ENCODE measurements around the gene CD84.
"Not testable (repeated sequence)": the region's sequence is repeated elsewhere in the genome, so short reads cannot be mapped to it uniquely, and the experiment has no call there.

The CD84 gene

DNA sequence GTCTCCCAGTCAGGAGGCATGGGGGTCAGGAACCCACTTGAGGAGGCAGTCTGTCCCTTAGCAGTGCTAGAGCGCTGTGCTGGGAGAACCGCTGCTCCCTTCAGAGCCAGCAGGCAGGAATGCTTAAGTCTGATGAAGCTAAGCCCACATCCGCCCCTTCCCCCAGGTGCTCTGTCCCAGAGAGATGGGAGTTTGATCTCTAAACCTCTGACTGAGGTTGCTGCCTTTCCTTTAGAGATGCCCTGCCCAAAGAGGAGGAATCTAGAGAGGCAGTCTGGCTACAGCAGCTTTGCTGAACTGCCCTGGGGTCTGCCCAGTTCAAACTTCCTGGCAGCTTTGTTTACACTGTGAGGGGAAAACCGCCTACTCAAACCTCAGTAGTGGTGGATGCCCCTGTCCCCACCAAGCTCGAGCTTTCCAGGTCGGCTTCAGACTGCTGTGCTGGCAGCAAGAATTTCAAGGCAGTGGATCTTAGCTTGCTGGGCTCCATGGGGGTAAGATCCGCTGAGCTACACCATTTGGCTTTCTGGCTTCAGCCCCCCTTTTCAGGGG lies 49.8 kb downstream of the CD84 start:
- H3K9me3 ChIP-seq (ENCODE audit: control insufficient read depth, insufficient read depth, low read length); H3K4me1 ChIP-seq (ENCODE audit: control insufficient read depth, insufficient read depth, low read length); H3K27me3 ChIP-seq (ENCODE audit: control insufficient read depth, insufficient read depth, low read length); H3K4me3 ChIP-seq (ENCODE audit: low read length); H3K27ac ChIP-seq (ENCODE audit: low read length); H3K36me3 ChIP-seq (ENCODE audit: control insufficient read depth, insufficient read depth, low read length); DNase-seq (ENCODE audit: low read depth, low spot score): not testable (repeated sequence)
- no CpG with 5 or more reads among the region's 7 CpGs for WGBS (ENCODE audit: insufficient coverage, insufficient read length)

DNA sequence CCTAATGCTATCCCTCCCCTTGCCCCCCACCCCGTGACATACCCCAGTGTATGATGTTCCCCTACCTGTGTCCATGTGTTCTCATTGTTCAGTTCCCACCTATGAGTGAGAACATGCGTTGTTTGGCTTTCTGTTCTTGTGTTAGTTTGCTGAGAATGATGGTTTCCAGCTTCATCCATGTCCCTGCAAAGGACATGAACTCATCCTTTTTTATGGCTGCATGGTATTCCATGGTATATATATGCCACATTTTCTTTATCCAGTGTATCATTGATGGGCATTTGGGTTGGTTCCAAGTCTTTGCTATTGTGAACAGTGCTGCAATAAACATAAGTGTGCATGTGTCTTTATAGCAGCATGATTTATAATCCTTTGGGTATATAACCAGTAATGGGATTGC lies 55.5 kb downstream of the CD84 start:
- H3K4me3 ChIP-seq (ENCODE audit: low read length); H3K27me3 ChIP-seq (ENCODE audit: control insufficient read depth, insufficient read depth, low read length); H3K27ac ChIP-seq (ENCODE audit: low read length); DNase-seq (ENCODE audit: low read depth, low spot score); H3K4me1 ChIP-seq (ENCODE audit: control insufficient read depth, insufficient read depth, low read length); H3K36me3 ChIP-seq (ENCODE audit: control insufficient read depth, insufficient read depth, low read length); H3K9me3 ChIP-seq (ENCODE audit: control insufficient read depth, insufficient read depth, low read length): not testable (repeated sequence)
- WGBS (ENCODE audit: insufficient coverage, insufficient read length), result no CpG with 5 or more reads among the region's 2 CpGs

DNA sequence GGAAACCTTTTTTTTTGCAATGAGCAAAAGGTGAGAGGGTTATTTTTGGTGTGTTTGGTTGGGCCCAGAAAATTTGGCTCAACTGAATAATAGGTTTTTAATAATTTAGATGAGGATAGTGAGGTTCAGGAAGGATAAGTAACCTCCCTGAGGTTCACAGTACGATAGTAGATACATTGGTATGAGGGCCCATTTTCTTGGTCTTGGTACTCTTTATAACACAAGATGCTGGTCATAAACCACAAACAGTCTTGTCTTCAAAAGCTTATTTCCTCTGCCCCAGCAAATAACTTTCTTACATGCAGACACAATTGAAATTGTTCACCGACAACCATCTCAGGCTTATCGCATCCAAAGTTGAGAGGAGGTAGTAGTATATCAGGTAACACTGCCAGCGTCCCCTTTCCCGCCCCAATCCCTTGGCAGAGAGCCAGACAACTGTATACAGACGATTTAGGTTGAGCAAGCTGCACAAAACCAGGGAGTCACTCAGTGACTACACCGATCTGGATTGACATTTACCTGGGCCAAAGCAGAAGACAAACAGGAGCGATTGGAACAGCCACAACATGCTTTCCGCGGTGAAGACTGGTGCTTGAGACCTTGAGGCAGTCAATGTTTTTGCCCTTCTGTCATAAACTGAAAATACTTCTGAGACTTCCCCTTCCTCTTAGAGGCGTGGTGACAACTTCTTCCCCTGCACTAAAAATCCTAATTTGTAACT lies 56.5 kb downstream of the CD84 start, which contains the start of gene SLAMF6:
TSS of gene SLAMF6 (minus strand) at position 634 of the 724 bp plus-strand sequence. CDS start at position 571, 63 bp downstream.
- no CpG with 5 or more reads among the region's 11 CpGs for WGBS (ENCODE audit: insufficient coverage, insufficient read length)
- no peak for DNase-seq (ENCODE audit: low read depth, low spot score)
- Histone ChIP-seq H3K27me3 (ENCODE audit: control insufficient read depth, insufficient read depth, low read length) (no peaks in the 10 kb centered on the region), H3K36me3 (ENCODE audit: control insufficient read depth, insufficient read depth, low read length) (no peaks in the 10 kb centered on the region), H3K9me3 (ENCODE audit: control insufficient read depth, insufficient read depth, low read length) (no peaks in the 10 kb centered on the region), H3K4me3 (ENCODE audit: low read length) (no peak within 1 kb of the TSS), H3K27ac (ENCODE audit: low read length) (no peak within 1 kb of the TSS), H3K4me1 (ENCODE audit: control insufficient read depth, insufficient read depth, low read length) (no peaks in the 10 kb centered on the region; the same call in 1 of the 2 replicates)

DNA sequence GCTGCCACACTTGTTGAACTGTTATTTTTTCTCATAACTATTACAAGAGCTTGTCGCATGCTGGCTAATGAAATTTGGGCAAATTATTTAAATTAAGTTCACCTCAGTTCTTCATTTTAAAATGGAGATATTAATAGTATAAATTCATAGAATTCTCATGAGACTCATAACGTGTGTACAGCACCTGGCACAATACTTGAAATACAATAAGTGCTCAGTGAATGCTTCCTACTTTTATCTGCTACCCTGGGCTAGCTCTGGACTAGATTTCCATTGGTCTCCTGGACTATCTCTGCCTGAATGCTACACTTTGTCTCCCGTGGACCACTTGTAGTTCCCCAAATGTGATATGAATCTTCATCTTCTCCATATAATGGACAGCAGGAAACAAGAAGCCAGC lies 57.2 kb downstream of the CD84 start:
- Histone ChIP-seq H3K27me3 (ENCODE audit: control insufficient read depth, insufficient read depth, low read length) (no peaks in the 10 kb centered on the region), H3K4me3 (ENCODE audit: low read length) (no peak overlapping the region), H3K9me3 (ENCODE audit: control insufficient read depth, insufficient read depth, low read length) (no peaks in the 10 kb centered on the region), H3K36me3 (ENCODE audit: control insufficient read depth, insufficient read depth, low read length) (no peaks in the 10 kb centered on the region), H3K4me1 (ENCODE audit: control insufficient read depth, insufficient read depth, low read length) (no peaks in the 10 kb centered on the region; the same call in 1 of the 2 replicates), H3K27ac (ENCODE audit: low read length) (no peak overlapping the region)
- DNase-seq (ENCODE audit: low read depth, low spot score), result no peak
- WGBS (ENCODE audit: insufficient coverage, insufficient read length), result no CpG with 5 or more reads among the region's 3 CpGs

DNA sequence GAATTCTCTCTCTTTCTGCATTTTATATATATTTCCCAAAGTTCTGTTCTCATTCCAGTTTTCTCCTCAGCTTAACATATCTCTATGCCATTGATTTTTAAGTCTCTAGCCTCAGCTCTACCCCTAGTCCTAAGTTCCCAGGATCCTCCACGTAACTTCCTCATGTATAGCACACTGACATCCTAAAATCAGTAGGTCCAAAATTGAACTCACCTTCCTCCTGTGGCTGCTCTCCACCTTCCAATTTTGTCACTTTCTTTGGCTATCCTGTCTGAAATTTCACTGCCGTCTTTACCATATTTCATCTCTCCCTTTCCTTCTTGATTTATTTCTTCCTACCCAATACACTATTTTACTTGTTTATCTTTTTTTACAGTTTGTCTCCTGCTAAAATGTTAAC lies 57.7 kb downstream of the CD84 start:
- no peak overlapping the region for H3K27ac ChIP-seq (ENCODE audit: low read length)
- H3K36me3 ChIP-seq (ENCODE audit: control insufficient read depth, insufficient read depth, low read length), result no peaks in the 10 kb centered on the region
- no peak for DNase-seq (ENCODE audit: low read depth, low spot score)
- no peaks in the 10 kb centered on the region for H3K27me3 ChIP-seq (ENCODE audit: control insufficient read depth, insufficient read depth, low read length)
- no peaks in the 10 kb centered on the region; the same call in 1 of the 2 replicates for H3K4me1 ChIP-seq (ENCODE audit: control insufficient read depth, insufficient read depth, low read length)
- H3K4me3 ChIP-seq (ENCODE audit: low read length), result no peak overlapping the region
- H3K9me3 ChIP-seq (ENCODE audit: control insufficient read depth, insufficient read depth, low read length), result no peaks in the 10 kb centered on the region
- WGBS (ENCODE audit: insufficient coverage, insufficient read length), result 100% methylated on average over 1 of the region's 2 CpGs

DNA sequence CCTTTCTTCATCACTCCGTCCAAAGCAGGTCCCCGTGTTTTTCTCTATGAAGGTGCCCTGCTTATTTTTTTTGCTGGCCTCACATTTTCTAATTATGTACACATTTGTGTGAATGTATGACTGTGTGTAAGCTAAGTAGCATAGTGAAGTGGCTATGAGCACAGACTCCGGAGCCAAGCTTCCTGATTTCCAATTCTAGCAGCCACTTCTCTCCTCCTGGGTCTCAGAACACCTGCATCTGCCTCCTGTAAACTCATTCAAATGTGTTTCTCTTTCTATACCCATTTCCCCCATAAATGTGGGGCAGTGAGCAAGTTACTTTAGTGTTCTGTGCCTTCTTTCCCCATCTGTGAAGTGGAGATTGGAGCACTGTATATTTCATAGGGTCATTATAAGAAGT lies 58.3 kb downstream of the CD84 start:
- no peak overlapping the region for H3K4me3 ChIP-seq (ENCODE audit: low read length)
- H3K27me3 ChIP-seq (ENCODE audit: control insufficient read depth, insufficient read depth, low read length), result no peaks in the 10 kb centered on the region
- no peaks in the 10 kb centered on the region for H3K36me3 ChIP-seq (ENCODE audit: control insufficient read depth, insufficient read depth, low read length)
- DNase-seq (ENCODE audit: low read depth, low spot score), result no peak
- no CpG with 5 or more reads among the region's 3 CpGs for WGBS (ENCODE audit: insufficient coverage, insufficient read length)
- no peak overlapping the region for H3K27ac ChIP-seq (ENCODE audit: low read length)
- no peaks in the 10 kb centered on the region; the same call in 1 of the 2 replicates for H3K4me1 ChIP-seq (ENCODE audit: control insufficient read depth, insufficient read depth, low read length)
- no peaks in the 10 kb centered on the region for H3K9me3 ChIP-seq (ENCODE audit: control insufficient read depth, insufficient read depth, low read length)

DNA sequence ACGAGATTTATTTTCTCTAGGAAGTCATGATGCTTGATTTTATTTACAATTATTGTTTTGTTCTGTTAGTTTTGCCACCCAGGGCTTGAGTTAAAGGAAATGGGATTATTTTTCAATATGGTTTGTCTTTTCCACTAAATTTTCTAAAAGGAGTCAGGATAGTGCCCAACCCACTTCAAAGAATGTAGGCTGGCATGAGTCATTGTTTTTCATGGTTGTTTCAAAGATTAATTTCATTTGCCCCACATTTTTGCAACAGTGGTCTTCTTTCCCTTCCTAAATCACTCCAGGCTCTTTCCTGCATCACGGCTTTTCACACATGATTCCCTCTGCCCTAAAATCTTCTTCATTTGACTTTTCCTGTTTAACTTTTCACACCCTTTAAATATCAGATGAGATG lies 58.7 kb downstream of the CD84 start:
- H3K4me3 ChIP-seq (ENCODE audit: low read length), result no peak overlapping the region

DNA sequence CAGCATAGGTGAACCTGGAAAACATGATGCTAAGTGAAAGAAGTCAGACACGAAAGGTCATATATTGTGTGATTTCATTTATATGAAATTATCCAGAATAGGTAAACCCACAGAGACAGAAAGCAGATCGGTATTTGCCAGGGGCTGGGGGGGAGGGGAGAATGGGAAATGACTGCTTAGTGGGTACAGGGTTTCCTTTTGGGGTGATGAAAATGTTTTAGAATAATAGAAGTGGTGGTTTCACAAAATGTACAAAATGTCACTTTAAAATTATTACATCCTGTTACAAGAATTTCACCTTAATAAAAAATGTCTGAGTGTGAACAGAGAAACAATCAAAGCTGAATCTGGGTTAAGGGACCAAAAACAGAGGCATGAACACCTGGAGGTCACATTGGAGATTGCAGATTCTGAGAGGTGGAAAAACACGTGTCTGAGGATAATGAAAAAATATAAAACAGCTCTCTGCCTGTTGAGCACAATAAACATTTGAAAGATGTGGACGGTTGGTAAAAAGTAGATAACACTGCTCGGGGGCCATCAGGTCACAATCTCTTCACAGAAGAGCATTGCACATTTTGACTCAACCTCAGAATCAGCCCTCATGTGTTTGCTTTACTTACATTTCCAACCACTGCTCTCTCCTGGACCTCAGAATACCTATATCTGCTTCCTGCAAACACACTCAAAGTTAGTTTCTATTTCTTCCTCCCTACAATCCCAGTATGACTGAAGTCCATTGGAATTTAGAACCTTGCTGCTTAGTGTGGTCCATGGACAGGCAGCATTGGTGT lies 59.5 kb downstream of the CD84 start:
- Histone ChIP-seq H3K27me3 (ENCODE audit: control insufficient read depth, insufficient read depth, low read length) (no peaks in the 10 kb centered on the region), H3K9me3 (ENCODE audit: control insufficient read depth, insufficient read depth, low read length) (no peaks in the 10 kb centered on the region), H3K4me3 (ENCODE audit: low read length) (no peak overlapping the region), H3K27ac (ENCODE audit: low read length) (no peak overlapping the region), H3K4me1 (ENCODE audit: control insufficient read depth, insufficient read depth, low read length) (no peaks in the 10 kb centered on the region; the same call in 1 of the 2 replicates), H3K36me3 (ENCODE audit: control insufficient read depth, insufficient read depth, low read length) (no peaks in the 10 kb centered on the region)
- no CpG with 5 or more reads among the region's 5 CpGs for WGBS (ENCODE audit: insufficient coverage, insufficient read length)
- no peak for DNase-seq (ENCODE audit: low read depth, low spot score)

More for the DNA sequence above, 58.7 kb downstream of the CD84 start:
- no CpG with 5 or more reads among the region's 2 CpGs for WGBS (ENCODE audit: insufficient coverage, insufficient read length)
- no peaks in the 10 kb centered on the region for H3K36me3 ChIP-seq (ENCODE audit: control insufficient read depth, insufficient read depth, low read length)
- DNase-seq (ENCODE audit: low read depth, low spot score), result no peak
- no peaks in the 10 kb centered on the region for H3K9me3 ChIP-seq (ENCODE audit: control insufficient read depth, insufficient read depth, low read length)
- H3K27me3 ChIP-seq (ENCODE audit: control insufficient read depth, insufficient read depth, low read length), result no peaks in the 10 kb centered on the region
- H3K27ac ChIP-seq (ENCODE audit: low read length), result no peak overlapping the region
- no peaks in the 10 kb centered on the region; the same call in 1 of the 2 replicates for H3K4me1 ChIP-seq (ENCODE audit: control insufficient read depth, insufficient read depth, low read length)

DNA sequence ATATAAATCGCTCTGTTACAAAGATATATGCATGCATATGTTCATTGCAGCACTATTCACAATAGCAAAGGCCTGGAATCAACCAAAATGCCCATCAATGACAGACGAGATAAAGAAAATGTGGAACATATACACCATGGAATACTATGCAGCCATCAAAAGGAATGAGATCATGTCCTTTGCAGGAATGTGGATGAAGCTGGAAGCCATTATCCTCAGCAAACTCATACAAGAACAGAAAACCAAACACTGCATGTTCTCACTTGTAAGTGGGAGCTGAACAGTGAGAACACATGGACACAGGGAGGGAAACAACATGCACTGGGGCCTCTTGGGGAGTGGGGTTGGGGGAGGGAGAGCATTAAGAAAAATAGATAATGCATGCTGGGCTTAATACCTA lies 61.8 kb downstream of the CD84 start:
- H3K36me3 ChIP-seq (ENCODE audit: control insufficient read depth, insufficient read depth, low read length); H3K4me1 ChIP-seq (ENCODE audit: control insufficient read depth, insufficient read depth, low read length); H3K9me3 ChIP-seq (ENCODE audit: control insufficient read depth, insufficient read depth, low read length); DNase-seq (ENCODE audit: low read depth, low spot score); H3K4me3 ChIP-seq (ENCODE audit: low read length); H3K27me3 ChIP-seq (ENCODE audit: control insufficient read depth, insufficient read depth, low read length); H3K27ac ChIP-seq (ENCODE audit: low read length): not testable (repeated sequence)
- no CpG with 5 or more reads among the region's 2 CpGs for WGBS (ENCODE audit: insufficient coverage, insufficient read length)

DNA sequence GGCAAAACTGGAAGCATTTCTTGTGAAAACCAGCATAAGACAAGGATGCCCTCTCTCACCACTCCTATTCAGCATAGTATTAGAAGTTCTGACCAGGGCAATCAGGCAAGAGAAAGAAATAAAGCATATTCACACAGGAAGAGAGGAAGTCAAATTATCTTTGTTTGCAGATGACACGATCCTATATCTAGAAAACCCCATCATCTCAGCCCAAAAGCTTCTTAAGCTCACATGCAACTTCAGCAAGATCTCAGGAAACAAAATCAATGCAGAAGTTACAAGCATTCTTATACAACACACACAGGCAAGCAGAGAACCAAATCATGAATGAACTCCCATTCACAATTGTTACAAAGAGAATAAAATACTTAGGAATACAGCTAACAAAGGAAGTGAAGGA lies 63.4 kb downstream of the CD84 start:
- not testable (repeated sequence) for H3K4me1 ChIP-seq (ENCODE audit: control insufficient read depth, insufficient read depth, low read length); H3K27me3 ChIP-seq (ENCODE audit: control insufficient read depth, insufficient read depth, low read length); H3K36me3 ChIP-seq (ENCODE audit: control insufficient read depth, insufficient read depth, low read length); H3K9me3 ChIP-seq (ENCODE audit: control insufficient read depth, insufficient read depth, low read length); H3K4me3 ChIP-seq (ENCODE audit: low read length); DNase-seq (ENCODE audit: low read depth, low spot score); H3K27ac ChIP-seq (ENCODE audit: low read length)
- no CpG with 5 or more reads among the region's 1 CpG for WGBS (ENCODE audit: insufficient coverage, insufficient read length)
